Left ventricle myocardium inferior (tissue), 1 donor: Measurements from ENCODE around the gene VDAC2. TPM values are rescaled to one million over a fixed set of nuclear protein-coding genes. Genes with fewer than 3 reads are reported as not detected.

Experiments used
- DNase-seq: peaks from one replicate; pipeline ENCODE4 v3.0.0-alpha.2; 2020
- H3K27ac ChIP-seq: fragments of 200-600 bp; replicated peaks from 2 replicates; pipeline ENCODE4 v1.8.0; 2021
- H3K27me3 ChIP-seq: fragments of 200-600 bp; 2 replicates; pipeline ENCODE4 v1.8.0; 2021; ENCODE audit warnings: low read depth
- H3K36me3 ChIP-seq: fragments of 200-600 bp; 2 replicates; pipeline ENCODE4 v1.8.0; 2021
- H3K4me1 ChIP-seq: fragments of 200-600 bp; 2 replicates; pipeline ENCODE4 v1.8.0; 2021
- H3K4me3 ChIP-seq: fragments of 200-600 bp; 2 replicates; pipeline ENCODE4 v1.8.0; 2021; ENCODE audit warnings: mild to moderate bottlenecking, moderate library complexity
- H3K9me3 ChIP-seq: fragments of 200-600 bp; replicated peaks from 2 replicates; pipeline ENCODE4 v1.8.0; 2021
- CTCF ChIP-seq: fragments of 200-600 bp; IDR thresholded peaks from 2 replicates; pipeline ENCODE4 v1.8.0; 2021; ENCODE audit warnings: antibody characterized with exemption, mild to moderate bottlenecking, borderline replicate concordance
- intact Hi-C: fragments of 100-400 bp; cut with micrococcal nuclease; formaldehyde crosslinking; loops from one replicate; pipeline ENCODE4 v1.11.0; 2022
- total RNA-seq: library from RNA; stranded (reverse); fragmentation: NEBNext Ultra II Directional; extraction: Animal tissue kit (Norgen Biotek cat#: 25700); gene quantifications from one replicate; pipeline ENCODE4 v1.2.1, GENCODE V29; 2021
- donor health status: DM: no; HTN: yes; CAD: no; lungs with severe emphysema.

VDAC2 gene
- total RNA-seq, 1 donor from 2014 or later, result 442 TPM

DNA sequence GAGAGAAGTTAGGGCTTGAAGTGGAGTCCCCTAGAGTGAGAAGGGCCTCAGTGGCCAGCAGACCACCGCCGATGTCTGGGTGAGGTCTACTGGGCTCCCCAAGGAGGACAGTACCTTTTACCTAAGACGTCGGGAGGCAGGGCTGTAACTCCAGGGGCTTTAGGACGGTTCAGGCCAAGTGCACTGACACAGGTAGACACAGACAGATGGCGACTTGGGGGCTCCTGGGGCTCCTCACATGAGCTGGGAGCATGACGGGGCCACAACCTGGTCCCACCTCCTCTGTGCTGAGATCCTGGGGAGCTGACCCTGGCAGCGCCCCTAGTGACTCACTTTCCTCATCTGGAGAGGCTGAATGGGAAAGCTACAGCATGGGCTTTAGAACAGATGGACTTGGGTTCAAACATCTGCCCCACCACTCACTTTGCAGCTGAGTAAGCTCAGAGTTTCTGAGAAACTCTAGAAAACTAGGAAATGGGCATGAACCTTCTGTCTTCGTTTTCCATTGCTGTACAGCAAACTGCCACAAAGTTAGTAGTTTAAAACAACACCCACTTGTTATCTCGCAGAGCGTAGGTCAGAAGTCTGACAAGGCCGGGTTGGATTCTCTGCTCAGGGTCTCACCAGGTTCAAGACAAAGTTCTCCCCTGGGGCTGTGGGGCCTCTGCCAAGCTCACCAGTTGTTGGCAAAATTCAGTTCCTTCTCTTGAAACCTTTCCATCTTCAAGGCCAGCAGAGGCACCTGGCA lies 29.9 kb downstream of the VDAC2 start:
- Histone ChIP-seq H3K9me3 (peaks cover 7% of the 10 kb centered on the region), H3K4me1 (peaks cover 7% of the 10 kb centered on the region), H3K36me3 (no peaks in the 10 kb centered on the region), H3K4me3 (no peak overlapping the region), H3K27me3 (no peaks in the 10 kb centered on the region), H3K27ac (no peak overlapping the region)
- intact Hi-C loops, result no loop called here
- no peak for TF ChIP-seq CTCF
- no peak for DNase-seq

DNA sequence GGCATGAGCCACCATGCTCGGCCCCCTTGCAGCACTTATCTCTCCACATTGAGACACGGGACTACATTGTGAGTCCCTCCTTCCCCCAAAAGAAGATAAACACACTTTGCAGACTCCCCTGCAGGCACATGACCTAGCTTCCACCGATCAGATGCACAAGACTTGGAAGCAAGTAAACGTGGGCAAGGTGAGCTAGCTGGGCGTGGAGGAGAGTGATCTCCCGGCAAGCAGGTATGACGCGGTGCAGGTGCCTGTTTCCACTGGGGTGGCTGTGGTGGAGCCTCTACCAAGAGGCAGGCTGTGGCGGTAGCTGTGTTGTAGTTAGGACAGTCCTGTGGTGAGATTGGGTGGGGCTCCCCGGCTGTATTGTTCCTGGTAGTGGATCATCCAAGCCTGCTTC lies 32.8 kb downstream of the VDAC2 start:
- intact Hi-C loops, result no loop called here
- Histone ChIP-seq H3K9me3 (peaks cover 7% of the 10 kb centered on the region), H3K27ac (no peak overlapping the region), H3K4me3 (no peak overlapping the region), H3K36me3 (no peaks in the 10 kb centered on the region), H3K27me3 (no peaks in the 10 kb centered on the region), H3K4me1 (no peaks in the 10 kb centered on the region)
- no peak for DNase-seq
- no peak for TF ChIP-seq CTCF

- Histone ChIP-seq H3K27me3 (no peaks in the 10 kb centered on the region), H3K4me1 (no peaks in the 10 kb centered on the region), H3K9me3 (peaks cover 7% of the 10 kb centered on the region), H3K36me3 (no peaks in the 10 kb centered on the region), H3K4me3 (no peak overlapping the region), H3K27ac (no peak overlapping the region)
- intact Hi-C loops, result no loop called here
- no peak for DNase-seq
- no peak for TF ChIP-seq CTCF
Observed at GRCh38 chr10:75244487-75245353, 34.1 kb downstream of the VDAC2 start.

DNA sequence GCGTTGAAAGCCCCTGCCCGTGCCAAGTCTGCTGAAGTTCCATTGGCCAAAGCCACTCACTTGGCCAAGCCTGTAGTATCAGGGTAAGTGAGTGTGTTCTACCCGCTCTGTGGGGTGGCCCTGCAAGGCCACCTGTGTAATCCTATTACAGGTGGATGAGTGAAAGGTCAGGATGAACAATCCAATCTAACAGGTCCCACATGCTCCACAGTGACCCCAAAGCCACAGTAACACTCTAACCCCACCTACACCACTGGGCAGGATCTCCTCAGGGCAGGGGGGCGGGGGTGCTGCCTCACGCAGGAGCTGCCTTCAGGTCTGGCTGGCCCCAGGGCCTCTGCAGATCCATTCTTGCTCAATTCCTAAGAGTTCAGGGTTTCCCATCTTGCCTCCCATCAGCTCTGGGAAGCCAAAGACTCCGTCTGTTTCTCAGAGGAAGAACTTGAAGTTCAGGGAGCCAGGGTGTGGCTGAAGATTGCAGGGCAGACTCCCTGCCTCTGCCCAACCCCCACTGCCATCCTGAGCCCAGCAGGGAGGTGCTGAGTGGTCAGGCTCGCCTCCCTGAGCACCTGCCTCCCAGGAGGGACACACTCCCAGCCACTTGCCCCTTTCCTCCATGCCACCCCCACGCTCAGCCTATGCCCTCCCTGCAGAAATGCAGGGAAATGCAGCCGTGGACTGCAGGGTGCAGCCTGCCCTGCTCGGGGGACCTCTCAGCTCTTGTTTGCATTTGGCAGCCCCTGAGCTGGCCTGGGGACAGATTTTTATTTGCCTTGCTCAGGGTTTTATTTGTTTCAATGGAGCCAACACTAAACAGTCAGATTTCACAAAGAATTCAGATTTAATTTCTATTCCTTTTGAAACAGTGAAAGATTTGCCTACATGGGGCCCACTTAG lies 35.0 kb downstream of the VDAC2 start:
- no peak for DNase-seq
- intact Hi-C loops, result no loop called here
- no peak overlapping the region for H3K4me3 ChIP-seq
- TF ChIP-seq CTCF, result no peak
- H3K9me3 ChIP-seq, result peaks cover 7% of the 10 kb centered on the region
- H3K27me3 ChIP-seq, result no peaks in the 10 kb centered on the region
- no peaks in the 10 kb centered on the region for H3K36me3 ChIP-seq
- no peak overlapping the region for H3K27ac ChIP-seq
- no peaks in the 10 kb centered on the region for H3K4me1 ChIP-seq

- Histone ChIP-seq H3K4me3 (no peak overlapping the region), H3K36me3 (no peaks in the 10 kb centered on the region), H3K4me1 (no peaks in the 10 kb centered on the region), H3K27ac (no peak overlapping the region), H3K9me3 (peaks cover 7% of the 10 kb centered on the region), H3K27me3 (no peaks in the 10 kb centered on the region)
- no peak for DNase-seq
- no peak for TF ChIP-seq CTCF
- intact Hi-C loops, result no loop called here
Observed at GRCh38 chr10:75246506-75246905, 35.9 kb downstream of the VDAC2 start.
